G401.6 (cell line): ENCODE data around the gene TNRC18.
"Not testable (repeated sequence)": the region's sequence is repeated elsewhere in the genome, so short reads cannot be mapped to it uniquely, and the experiment has no call there.

Source experiments
- FAIRE-seq: peaks from 2 replicates; lab custom pipeline; 2012; peaks lifted over from hg19 to GRCh38; lab: Jason Lieb, UNC

Gene TNRC18

GRCh38 chr7:5349437-5350173 is 74.0 kb downstream of the TNRC18 start:
- no peak for FAIRE-seq

DNA sequence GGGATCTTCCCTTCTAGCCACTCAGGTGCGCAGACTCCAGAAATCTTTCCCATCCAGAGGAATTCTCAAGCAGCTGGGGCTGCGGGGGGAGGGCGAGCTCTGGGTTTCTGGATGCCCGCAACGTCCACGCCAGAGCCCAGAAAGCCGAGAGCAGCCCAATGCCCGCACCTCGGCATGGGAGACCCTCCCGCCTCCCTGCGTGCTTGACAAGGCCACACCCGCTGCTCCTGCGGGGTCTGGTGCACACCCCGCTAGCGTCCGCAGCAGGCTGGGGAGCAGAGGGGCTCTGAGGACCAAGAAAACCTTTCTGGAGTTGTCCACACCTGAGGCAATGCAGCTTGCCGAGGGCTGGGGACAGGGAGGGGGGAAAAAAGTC is 74.6 kb downstream of the TNRC18 start:
- no peak for FAIRE-seq

DNA sequence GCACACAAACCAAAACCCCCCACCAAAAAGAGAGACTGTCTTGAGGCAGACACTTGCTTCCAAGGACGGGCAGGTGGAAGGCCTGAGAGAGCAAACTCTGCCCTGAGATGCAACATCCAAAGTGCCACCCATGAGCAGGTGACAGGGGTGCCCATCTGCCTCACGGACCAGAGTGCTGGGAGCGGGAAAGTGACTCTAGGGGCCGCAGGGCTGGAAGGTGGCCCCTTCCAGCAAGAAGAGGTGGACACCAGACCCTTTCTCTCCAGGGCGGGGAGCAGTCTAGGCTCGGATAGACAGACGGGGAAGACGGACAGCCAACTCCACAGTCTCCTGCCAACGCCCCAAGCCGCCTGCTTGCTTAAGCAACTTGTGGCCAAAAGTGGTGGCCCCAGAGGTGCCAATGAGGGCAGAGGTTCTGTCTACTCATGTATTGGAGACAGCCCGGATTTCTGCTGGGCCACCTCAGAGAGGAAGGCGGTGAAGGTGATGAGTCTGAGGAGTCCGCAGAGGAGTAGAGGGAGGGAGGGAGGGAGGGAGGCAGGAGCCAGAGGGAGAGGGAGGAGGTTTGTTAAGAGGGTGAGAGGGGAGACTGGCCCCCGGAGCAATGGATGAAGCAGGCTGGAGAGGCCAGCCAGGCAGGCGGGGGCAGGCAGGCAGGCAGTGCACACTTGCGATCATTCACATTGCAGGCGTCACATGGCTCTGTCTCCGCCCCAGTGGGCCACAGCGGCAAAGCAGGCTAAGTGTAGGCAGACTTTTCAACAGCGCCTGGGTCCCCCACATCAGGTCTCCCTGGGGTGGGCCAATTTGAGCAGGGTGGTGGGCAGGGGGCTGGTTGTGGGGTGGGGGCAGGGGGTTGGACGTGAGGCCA is 75.3 kb downstream of the TNRC18 start:
- no peak for FAIRE-seq

GRCh38 chr7:5345671-5346070 is 78.0 kb downstream of the TNRC18 start:
- FAIRE-seq = no peak

- FAIRE-seq = no peak
Observed at GRCh38 chr7:5345171-5345570, 78.5 kb downstream of the TNRC18 start.

GRCh38 chr7:5344342-5344741 is 79.3 kb downstream of the TNRC18 start:
- no peak for FAIRE-seq

DNA sequence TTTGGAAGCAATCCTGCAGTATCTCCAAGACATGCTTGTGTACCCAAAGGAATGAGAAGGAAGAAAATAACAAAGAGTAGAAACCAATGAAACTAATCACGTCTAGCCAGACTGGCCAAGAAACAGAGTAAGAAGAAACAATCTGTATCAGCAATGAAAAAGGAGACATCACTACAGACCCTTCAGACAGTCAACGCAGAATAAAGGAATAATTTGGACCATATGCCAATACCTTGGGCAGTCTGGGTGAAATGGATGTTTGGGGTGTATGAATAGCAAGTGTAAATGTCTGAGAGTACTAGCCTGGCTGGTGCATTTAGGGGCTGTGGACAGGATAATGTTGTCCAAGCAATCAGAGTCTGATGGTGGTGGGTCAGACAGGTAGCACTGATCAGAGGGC is 79.8 kb downstream of the TNRC18 start:
- FAIRE-seq = no peak

DNA sequence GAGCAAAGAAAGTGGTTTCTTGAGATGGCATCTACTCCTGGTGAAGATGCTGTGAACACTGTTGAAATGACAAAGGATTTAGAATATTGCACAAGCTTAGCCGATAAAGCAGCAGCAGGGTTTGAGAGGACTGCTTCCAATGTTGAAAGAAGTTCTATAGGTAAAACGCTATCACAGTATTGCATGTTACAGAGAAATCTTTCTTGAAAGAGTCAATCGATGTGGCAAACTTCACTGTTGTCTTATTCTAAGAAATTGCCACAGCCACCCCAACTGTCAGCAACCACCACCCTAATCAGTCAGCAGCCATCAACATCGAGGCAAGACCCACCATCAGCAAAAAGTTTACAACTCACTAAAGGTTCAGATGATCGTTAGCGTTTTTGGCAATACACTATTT is 81.0 kb downstream of the TNRC18 start:
- FAIRE-seq = no peak

DNA sequence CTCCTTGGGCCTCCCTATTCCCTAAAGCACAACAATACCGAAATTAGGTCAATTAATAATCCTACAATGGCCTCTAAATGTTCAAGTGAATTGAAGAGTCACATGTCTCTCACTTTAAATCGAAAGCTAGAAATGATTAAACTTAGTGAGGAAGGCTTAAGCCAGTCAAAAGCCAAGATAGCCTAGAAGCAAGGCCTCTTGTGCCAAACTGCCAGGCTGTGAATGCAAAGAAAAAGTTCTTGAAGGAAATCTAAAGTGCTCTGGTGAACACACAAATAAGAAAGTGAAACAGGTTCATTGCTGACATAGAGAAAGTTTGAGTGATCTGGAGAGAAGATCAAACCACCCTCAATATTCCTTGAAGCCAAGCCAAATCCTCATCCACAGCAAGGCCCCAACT is 83.7 kb downstream of the TNRC18 start:
- FAIRE-seq = no peak

DNA sequence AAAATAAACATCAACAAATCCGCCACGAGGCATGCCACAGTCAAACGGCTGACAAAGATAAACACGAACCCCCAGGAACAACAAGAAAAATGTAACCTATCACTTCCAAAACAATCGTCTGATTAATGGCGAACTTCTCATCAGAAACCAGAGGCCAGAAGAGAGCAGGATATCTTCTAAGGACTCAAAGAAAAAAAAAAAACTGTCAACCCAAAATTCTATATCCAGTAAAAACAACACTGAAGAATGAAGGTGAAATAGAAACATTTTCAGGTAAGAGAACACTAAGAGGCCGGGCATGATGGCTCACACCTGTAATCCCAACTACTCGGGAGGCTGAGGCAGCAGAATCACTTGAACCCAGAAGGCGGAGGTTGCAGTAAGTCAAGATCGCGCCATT is 86.6 kb downstream of the TNRC18 start:
- no peak for FAIRE-seq

GRCh38 chr7:5334671-5335070 is 89.0 kb downstream of the TNRC18 start:
- FAIRE-seq = no peak

DNA sequence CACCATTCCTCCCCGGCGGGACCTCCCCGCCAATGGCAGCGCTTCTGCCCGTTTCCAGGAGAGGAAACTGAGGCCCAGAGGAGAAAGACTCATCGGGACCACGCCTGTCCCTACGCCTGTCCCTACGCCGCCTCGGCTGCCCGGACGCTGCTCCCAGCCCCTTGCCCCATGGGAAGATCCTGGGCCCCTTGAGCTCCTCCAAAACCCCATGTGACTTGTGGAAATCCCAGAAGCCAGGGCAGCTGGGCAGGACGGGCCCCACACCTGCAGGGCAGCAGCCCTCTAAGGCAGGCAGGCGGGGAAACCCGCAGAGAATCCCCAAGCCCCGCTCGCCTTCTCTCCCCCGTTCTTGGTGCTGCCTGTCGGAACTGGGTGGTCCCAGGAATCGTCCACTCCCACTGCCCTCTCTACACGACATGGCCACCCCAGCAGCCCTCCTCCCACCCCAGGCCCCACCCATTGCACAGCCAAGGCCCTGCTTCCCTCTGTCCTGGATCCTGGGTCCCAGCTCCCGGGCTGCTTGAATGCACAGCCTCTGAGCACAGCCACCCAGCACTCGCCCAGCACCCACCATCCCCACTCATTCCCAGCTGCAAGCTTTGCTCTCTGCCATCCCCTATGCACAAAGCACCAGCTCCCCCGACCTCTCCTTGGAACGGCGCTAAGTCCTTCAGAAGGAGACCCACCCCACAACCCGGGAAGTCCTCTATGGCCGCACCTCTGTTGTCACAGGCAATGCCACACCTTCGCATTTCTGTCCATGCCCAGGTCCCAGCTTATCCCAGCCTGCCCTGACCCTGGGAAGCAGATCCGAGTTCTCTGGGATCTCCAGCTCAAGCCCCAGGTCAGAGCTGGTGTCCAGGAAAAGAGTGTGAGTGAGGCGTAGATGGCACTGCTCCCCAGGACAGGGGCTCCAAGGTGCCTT is 90.3 kb downstream of the TNRC18 start:
- no peak for FAIRE-seq

GRCh38 chr7:5332579-5332978 is 91.1 kb downstream of the TNRC18 start:
- FAIRE-seq = no peak

GRCh38 chr7:5330288-5330687 is 93.3 kb downstream of the TNRC18 start:
- FAIRE-seq = no peak

DNA sequence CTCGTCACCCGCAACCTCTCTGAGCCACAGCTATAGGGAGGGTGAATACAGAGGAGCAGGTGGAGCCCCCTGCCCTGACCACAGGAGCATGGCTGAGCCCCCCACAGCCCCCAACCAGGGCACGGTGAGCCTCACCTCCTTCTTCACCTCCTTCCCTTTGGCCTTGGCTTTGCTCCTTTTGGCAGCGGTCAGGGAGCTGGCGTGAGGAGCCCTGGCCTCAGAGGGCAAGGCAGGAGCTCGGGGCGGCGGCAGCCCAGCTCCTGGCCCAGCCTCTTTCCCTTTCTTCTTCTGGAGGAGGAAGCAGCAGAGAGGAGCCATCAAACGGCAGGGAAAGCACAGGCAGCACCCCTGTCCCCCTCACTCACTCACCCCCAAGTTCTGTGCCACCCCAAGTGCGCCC is 98.7 kb downstream of the TNRC18 start:
- FAIRE-seq = no peak

- FAIRE-seq = not testable (repeated sequence)
Observed at GRCh38 chr7:5323800-5324781, 99.5 kb downstream of the TNRC18 start.

DNA sequence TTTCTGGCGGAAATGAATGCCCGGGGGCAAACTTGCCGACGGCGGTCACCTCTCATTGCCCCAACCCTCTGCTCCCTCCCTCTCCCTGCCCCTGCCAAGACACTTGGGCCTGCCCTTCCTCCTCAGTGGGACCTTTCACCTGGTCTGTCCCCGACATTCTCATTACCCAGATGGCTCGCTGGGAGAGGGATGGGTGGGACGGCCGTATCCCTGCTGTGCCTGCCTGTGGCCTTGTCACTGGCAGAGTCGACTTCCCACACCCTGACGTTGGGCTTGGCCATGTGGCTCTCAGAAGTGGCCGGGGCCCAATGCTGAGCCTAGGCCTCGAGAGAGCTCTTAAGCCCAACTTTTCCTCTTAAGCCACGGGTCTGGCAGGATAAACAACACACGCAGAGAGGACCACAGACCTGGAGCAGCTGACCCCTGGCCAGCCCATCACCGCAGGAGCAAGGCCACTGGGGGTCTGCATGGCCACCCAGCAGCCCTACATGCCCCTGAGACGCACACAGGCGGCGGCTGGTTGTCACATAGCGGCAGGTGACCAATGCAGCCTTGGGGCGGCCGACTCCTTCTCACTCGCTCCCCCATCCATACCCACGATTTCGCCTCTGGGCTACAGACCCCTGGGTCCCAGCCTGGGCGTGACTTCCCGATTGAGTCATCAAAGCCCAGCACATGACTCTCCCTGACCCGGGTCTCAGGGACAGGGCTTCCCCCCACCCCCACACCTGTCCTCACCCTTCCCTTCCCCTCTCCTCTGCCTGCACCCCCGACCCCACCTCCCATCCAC is 100.8 kb downstream of the TNRC18 start:
- no peak for FAIRE-seq

- no peak for FAIRE-seq
Observed at GRCh38 chr7:5320802-5321396, 102.7 kb downstream of the TNRC18 start.

- no peak for FAIRE-seq
Observed at GRCh38 chr7:5320391-5320790, 103.2 kb downstream of the TNRC18 start.

DNA sequence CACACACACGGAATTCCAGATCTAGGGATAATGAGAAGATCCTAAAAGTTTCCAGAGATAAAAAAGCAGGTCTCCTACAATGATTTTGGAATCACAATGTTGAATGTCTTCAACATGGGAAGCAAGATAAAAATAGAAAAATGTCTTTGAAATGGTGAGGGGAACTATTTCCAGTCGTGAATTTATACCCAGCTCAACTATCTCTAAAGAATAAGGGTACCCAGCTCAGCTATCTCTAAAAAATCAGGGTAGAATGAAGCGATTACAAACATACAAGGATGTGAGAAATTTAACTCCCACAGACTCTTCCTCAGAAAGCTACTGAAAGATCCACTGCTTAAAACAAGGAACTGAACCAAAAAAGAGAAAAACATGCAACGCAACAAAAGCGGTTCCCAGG is 105.0 kb downstream of the TNRC18 start:
- peak; percentile 63 for FAIRE-seq
